MM.1S (cell line): ENCODE measurements around the gene DLX1.

Experiments
- DNase-seq: peaks from one replicate; pipeline ENCODE4 v3.0.0-alpha.2; 2015
- H2AFZ ChIP-seq: fragments of 300-600 bp; sonication (generic); 2 replicates; pipeline ENCODE4 v1.6.0; 2016; ENCODE audit warnings: antibody characterized with exemption, low read length
- H3F3A ChIP-seq: fragments of 300-600 bp; sonication (generic); 2 replicates; pipeline ENCODE4 v1.6.1; 2016; ENCODE audit warnings: mild to moderate bottlenecking, antibody characterized with exemption, low read length, moderate library complexity, mixed read lengths; ENCODE audit not compliant: insufficient read depth
- H3K27ac ChIP-seq: fragments of 300-600 bp; sonication (generic); 2 replicates; pipeline ENCODE4 v1.5.1; 2016; ENCODE audit warnings: mild to moderate bottlenecking, low read length
- H3K27me3 ChIP-seq: fragments of 300-600 bp; sonication (generic); replicated peaks from 2 replicates; pipeline ENCODE4 v1.6.0; 2016; ENCODE audit warnings: low read length; ENCODE audit not compliant: insufficient read depth
- H3K36me3 ChIP-seq: fragments of 300-600 bp; sonication (generic); replicated peaks from 2 replicates; pipeline ENCODE4 v1.6.1; 2016; ENCODE audit warnings: mild to moderate bottlenecking, low read length, mixed read lengths; ENCODE audit not compliant: insufficient read depth
- H3K4me1 ChIP-seq: fragments of 300-600 bp; sonication (generic); 2 replicates; pipeline ENCODE4 v1.6.1; 2016; ENCODE audit warnings: low read length, mixed read lengths
- H3K4me2 ChIP-seq: fragments of 300-600 bp; sonication (generic); 2 replicates; pipeline ENCODE4 v1.6.0; 2016; ENCODE audit warnings: low read depth, low read length
- H3K4me3 ChIP-seq: fragments of 300-600 bp; sonication (generic); 2 replicates; pipeline ENCODE4 v1.5.1; 2016; ENCODE audit warnings: low read length, mixed read lengths
- H3K79me2 ChIP-seq: fragments of 300-600 bp; sonication (generic); 2 replicates; pipeline ENCODE4 v1.6.1; 2016; ENCODE audit warnings: mixed run types, low read length, mixed read lengths
- H3K9ac ChIP-seq: fragments of 300-600 bp; sonication (generic); 2 replicates; pipeline ENCODE4 v1.6.1; 2016; ENCODE audit warnings: low read length, mixed read lengths
- H3K9me2 ChIP-seq: fragments of 300-600 bp; sonication (generic); replicated peaks from 2 replicates; pipeline ENCODE4 v1.6.1; 2016; ENCODE audit warnings: mild to moderate bottlenecking, low read length, mixed read lengths; ENCODE audit not compliant: insufficient read depth
- H3K9me3 ChIP-seq: fragments of 300-600 bp; sonication (generic); replicated peaks from 2 replicates; pipeline ENCODE4 v1.6.1; 2016; ENCODE audit warnings: mild to moderate bottlenecking, low read length, mixed read lengths; ENCODE audit not compliant: insufficient read depth
- H4K20me1 ChIP-seq: fragments of 300-600 bp; sonication (generic); 2 replicates; pipeline ENCODE4 v1.6.1; 2016; ENCODE audit warnings: mild to moderate bottlenecking, low read length, moderate library complexity, mixed read lengths; ENCODE audit not compliant: insufficient read depth
- EZH2 ChIP-seq: fragments of 300-600 bp; sonication (generic); optimal IDR thresholded peaks from 2 replicates; pipeline ENCODE3; 2017; ENCODE audit warnings: low read depth, mild to moderate bottlenecking, antibody characterized with exemption, low read length, mixed read lengths
- EZH2phosphoT487 ChIP-seq: fragments of 300-600 bp; sonication (generic); IDR thresholded peaks from 2 replicates; pipeline ENCODE4 v1.6.1; 2018; ENCODE audit warnings: antibody characterized with exemption, low read length
- TF ChIP-seq, protein P1 (sequence below): fragments of 300-600 bp; sonication (generic); IDR thresholded peaks from 2 replicates; pipeline ENCODE4 v1.5.1; 2016; ENCODE audit warnings: antibody characterized with exemption, low read length, mixed read lengths

DLX1 gene

GRCh38 chr2:172083628-172084394, 1.5 kb upstream of the DLX1 start:
- H3K4me3 ChIP-seq, result peak overlapping the region; percentile 75
- H3K4me2 ChIP-seq, result peak overlapping the region; percentile 98
- H3F3A ChIP-seq, result no peaks in the 10 kb centered on the region
- no peak overlapping the region for H3K9ac ChIP-seq
- H3K9me2 ChIP-seq, result no peaks in the 10 kb centered on the region
- H3K36me3 ChIP-seq, result no peaks in the 10 kb centered on the region
- H3K4me1 ChIP-seq, result 0 out of 2 replicates have a peak, but pooled peaks cover 6% of the 10 kb centered on the region
- TF ChIP-seq EZH2, result no peak
- TF ChIP-seq EZH2phosphoT487, result no peak
- TF ChIP-seq, protein P1, sequence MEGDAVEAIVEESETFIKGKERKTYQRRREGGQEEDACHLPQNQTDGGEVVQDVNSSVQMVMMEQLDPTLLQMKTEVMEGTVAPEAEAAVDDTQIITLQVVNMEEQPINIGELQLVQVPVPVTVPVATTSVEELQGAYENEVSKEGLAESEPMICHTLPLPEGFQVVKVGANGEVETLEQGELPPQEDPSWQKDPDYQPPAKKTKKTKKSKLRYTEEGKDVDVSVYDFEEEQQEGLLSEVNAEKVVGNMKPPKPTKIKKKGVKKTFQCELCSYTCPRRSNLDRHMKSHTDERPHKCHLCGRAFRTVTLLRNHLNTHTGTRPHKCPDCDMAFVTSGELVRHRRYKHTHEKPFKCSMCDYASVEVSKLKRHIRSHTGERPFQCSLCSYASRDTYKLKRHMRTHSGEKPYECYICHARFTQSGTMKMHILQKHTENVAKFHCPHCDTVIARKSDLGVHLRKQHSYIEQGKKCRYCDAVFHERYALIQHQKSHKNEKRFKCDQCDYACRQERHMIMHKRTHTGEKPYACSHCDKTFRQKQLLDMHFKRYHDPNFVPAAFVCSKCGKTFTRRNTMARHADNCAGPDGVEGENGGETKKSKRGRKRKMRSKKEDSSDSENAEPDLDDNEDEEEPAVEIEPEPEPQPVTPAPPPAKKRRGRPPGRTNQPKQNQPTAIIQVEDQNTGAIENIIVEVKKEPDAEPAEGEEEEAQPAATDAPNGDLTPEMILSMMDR, result no peak
- H3K27ac ChIP-seq, result no peak overlapping the region
- H2AFZ ChIP-seq, result peak overlapping the region; percentile 81
- H4K20me1 ChIP-seq, result no peaks in the 10 kb centered on the region
- DNase-seq, result no peak
- no peaks in the 10 kb centered on the region for H3K9me3 ChIP-seq
- peaks cover 72% of the 10 kb centered on the region for H3K27me3 ChIP-seq
- H3K79me2 ChIP-seq, result no peaks in the 10 kb centered on the region

DNA sequence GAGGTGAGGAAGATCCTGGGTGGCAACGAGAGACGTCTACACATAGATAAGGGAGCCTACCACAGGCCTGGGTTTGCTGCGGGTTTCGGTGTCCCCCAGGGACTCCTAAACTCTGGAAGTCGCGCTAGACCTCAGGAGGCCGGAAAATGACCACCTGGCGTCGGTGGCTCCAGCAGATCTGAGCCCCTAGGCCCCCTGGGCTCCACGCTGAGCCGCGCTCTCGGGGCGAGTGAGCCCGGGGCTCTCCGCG, 987 bp upstream of the DLX1 start:
- 0 out of 2 replicates have a peak, but pooled peaks cover 6% of the 10 kb centered on the region for H3K4me1 ChIP-seq
- no peaks in the 10 kb centered on the region for H4K20me1 ChIP-seq
- no peaks in the 10 kb centered on the region for H3K9me3 ChIP-seq
- no peaks in the 10 kb centered on the region for H3F3A ChIP-seq
- H3K79me2 ChIP-seq, result no peaks in the 10 kb centered on the region
- no peaks in the 10 kb centered on the region for H3K9me2 ChIP-seq
- peak overlapping the region; percentile 98 for H3K4me2 ChIP-seq
- DNase-seq, result no peak
- H3K4me3 ChIP-seq, result peak overlapping the region; percentile 75
- H3K27me3 ChIP-seq, result peaks cover 77% of the 10 kb centered on the region
- no peak overlapping the region for H3K9ac ChIP-seq
- peak overlapping the region; percentile 81 for H2AFZ ChIP-seq
- TF ChIP-seq, protein P1, result no peak
- TF ChIP-seq EZH2 (no peak), EZH2phosphoT487 (no peak)
- H3K27ac ChIP-seq, result no peak overlapping the region
- H3K36me3 ChIP-seq, result no peaks in the 10 kb centered on the region

- Histone ChIP-seq H3K79me2 (no peaks in the 10 kb centered on the region), H3K36me3 (no peaks in the 10 kb centered on the region), H3K27ac (no peak overlapping the region), H2AFZ (peak overlapping the region; percentile 81), H3K4me3 (peak overlapping the region; percentile 75), H3K4me1 (0 out of 2 replicates have a peak, but pooled peaks cover 6% of the 10 kb centered on the region), H3K9me2 (no peaks in the 10 kb centered on the region), H3K4me2 (peak overlapping the region; percentile 98), H3K9me3 (no peaks in the 10 kb centered on the region), H4K20me1 (no peaks in the 10 kb centered on the region), H3F3A (no peaks in the 10 kb centered on the region), H3K27me3 (peaks cover 83% of the 10 kb centered on the region), H3K9ac (no peak overlapping the region)
- DNase-seq, result peak; percentile 84
- TF ChIP-seq EZH2phosphoT487, result no peak
- TF ChIP-seq, protein P1, result no peak
- TF ChIP-seq EZH2, result no peak
These were observed 455 bp upstream of the DLX1 start for GRCh38 chr2:172084645-172085459.
